ENCODE results near the gene AP1G2.
"Not testable (repeated sequence)": the region's sequence is repeated elsewhere in the genome, so short reads cannot be mapped to it uniquely, and the experiment has no call there.

The AP1G2 gene, protein sequence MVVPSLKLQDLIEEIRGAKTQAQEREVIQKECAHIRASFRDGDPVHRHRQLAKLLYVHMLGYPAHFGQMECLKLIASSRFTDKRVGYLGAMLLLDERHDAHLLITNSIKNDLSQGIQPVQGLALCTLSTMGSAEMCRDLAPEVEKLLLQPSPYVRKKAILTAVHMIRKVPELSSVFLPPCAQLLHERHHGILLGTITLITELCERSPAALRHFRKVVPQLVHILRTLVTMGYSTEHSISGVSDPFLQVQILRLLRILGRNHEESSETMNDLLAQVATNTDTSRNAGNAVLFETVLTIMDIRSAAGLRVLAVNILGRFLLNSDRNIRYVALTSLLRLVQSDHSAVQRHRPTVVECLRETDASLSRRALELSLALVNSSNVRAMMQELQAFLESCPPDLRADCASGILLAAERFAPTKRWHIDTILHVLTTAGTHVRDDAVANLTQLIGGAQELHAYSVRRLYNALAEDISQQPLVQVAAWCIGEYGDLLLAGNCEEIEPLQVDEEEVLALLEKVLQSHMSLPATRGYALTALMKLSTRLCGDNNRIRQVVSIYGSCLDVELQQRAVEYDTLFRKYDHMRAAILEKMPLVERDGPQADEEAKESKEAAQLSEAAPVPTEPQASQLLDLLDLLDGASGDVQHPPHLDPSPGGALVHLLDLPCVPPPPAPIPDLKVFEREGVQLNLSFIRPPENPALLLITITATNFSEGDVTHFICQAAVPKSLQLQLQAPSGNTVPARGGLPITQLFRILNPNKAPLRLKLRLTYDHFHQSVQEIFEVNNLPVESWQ

DNA sequence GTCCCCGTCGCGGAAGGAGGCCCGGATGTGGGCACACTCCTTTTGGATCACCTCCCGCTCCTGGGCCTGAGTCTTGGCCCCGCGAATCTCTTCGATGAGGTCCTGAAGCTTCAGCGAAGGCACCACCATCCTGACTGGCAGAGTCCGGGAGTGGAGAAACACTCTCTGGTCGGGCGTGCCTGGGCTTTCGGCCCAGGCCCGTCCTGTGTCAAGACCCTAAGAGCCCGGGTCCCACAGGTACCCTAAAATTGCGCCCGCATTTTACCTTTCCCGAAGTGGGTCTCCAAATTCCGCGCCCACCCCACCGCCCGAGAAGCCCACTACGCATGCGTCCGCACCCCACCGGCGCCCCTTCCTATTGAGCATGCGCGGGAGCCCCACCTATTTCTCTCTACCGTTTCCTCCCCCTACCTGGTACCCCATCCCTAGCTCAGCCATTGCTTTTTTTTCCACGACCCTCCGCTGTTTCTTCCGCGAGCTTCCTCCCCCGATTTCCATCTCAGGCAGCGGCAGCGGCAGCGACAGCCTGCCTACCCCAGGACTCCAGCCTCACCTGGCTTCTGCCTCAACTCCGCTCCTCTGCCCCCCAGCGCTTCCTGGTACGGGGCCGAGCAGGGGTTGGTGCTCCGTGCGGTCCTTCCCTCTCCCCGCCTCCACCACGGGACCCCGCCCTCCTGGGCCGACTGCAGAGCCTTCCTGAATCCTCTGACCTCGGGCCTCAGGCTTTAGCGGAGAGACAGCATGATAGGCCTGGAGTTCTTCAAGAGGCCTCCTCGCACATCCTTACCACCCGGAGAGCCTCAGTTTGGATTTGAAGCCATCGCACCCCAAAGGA is at the start of gene AP1G2:
TSS of gene AP1G2 (minus strand) at position 606 of the 835 bp plus-strand sequence. CDS start at position 129, 477 bp downstream.
- DNase-seq (ENCODE audit: low spot score) (peak; percentile 91), FAIRE-seq (no peak)

GRCh38 chr14:23615856-23616255 is 48.3 kb upstream of the AP1G2 start:
- FAIRE-seq (no peak), DNase-seq (ENCODE audit: low spot score) (no peak)

DNA sequence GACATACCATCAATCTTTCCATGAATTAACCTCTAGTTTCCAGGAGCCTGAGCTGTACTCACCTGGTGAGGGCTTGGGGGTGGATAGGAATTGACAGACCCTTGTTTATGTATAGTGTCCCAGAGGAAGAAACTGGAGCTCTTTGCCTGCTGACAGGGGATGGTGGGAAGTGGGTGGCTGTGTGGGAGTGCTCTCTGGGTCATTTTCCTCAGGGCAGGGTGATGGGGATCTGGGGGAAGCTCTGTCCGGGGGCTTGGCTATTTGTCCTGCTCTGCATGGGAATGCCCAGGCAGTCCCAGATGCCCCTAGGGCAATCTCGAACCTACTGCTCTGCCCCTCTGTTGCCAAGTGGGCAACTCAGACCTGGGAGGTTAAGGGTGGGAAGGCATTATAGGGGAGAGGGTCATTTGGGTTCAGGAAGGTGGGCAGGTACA is 46.8 kb upstream of the AP1G2 start:
- DNase-seq (ENCODE audit: low spot score) = no peak

DNA sequence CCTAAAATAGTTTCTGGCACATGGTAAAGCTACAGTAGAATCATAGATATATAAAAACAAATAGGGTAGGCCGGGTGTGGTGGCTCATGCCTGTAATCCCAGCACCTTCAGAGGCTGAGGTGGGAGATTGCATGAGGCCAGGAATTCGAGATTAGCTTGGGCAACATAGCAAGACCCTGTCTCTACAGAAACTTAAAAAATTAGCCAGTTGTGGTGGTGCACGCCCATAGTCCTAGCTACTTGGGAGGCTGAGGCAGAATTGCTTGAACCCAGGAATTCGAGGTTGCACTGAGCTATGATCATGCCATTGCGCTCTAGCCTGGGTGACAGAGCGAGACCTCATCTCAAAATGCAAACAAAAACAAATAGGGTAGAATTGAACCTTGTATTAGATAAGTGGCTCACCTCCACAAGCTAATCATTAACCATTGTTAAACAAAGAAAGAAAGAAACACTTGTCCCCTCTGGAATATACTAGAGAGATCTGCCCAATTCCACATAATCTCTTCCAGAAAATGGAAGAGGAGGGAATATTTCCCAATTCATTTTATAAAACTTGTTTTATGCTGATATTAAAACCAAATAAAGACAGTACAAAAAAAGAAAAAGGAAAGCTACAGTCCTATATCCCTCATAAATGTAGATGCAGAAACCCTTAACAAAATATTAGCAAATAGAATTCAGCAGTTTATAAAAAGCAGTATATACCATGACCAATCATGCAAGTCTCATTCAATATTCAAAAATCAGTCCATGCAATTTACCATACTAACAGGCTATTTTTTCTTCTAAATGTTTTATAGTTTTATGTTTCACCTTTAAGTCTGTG is 45.9 kb upstream of the AP1G2 start:
- DNase-seq (ENCODE audit: low spot score) (no peak), FAIRE-seq (no peak)

More for the DNA sequence above, 46.8 kb upstream of the AP1G2 start:
- FAIRE-seq = no peak

GRCh38 chr14:23612802-23613201 is 45.2 kb upstream of the AP1G2 start:
- FAIRE-seq (no peak), DNase-seq (ENCODE audit: low spot score) (no peak)

GRCh38 chr14:23612354-23612732 is 44.8 kb upstream of the AP1G2 start:
- FAIRE-seq (no peak), DNase-seq (ENCODE audit: low spot score) (no peak)

DNA sequence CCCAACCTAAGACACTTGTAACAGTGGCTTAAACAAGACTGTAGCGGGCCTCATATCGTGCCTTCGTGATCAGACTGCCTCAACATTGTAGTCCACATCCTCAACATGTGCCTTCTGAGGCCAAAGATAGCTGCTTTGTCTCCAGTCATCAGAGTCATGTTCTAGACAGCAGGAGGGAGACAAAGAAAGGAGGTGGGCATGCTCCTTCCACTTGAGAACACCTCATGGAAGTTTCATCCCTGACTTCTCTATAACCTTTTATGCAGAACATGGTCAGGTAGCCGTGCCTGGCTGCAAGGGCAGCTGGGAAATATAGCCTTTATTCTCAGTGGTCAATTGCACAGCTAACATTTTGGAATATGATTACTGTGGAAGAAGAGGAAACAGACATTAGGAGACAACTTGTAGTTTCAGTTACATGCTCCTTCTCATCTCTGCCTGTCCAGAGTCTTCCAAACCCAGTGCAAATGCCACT is 43.3 kb upstream of the AP1G2 start:
- DNase-seq (ENCODE audit: low spot score) (no peak), FAIRE-seq (no peak)

- DNase-seq (ENCODE audit: low spot score) (no peak), FAIRE-seq (no peak)
These were observed 42.7 kb upstream of the AP1G2 start for GRCh38 chr14:23610090-23610814.

DNA sequence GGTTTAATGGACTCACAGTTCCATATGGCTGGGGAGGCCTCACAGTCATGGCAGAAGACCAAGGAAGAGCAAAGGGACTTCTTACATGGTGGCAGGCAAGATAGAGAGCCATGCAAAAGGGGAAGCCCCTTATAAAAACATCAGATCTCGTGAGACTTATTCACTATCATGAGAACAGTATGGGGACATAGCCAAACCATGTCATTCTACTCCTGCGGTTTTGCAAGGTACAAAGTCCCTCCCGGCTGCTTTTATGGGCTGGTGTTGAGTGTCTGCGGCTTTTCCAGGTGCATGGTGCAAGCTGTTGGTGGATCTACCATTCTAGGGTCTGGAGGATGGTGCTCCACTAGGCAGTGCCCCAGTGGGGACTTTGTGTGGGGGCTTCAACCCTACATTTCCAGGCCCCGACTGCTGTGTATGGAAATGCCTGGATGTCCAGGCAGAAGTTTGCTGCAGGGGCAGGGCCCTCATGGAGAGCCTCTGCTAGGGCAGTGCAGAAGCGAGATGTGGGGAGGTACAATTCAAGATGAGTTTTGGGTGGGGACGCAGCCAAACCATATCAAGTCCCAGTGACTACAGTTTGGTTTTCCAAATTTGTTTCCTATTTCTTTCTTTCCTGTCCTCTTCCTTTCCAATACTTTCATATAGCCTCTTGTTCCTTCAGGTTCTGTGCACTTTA is 42.0 kb upstream of the AP1G2 start:
- FAIRE-seq; DNase-seq (ENCODE audit: low spot score): not testable (repeated sequence)

GRCh38 chr14:23609001-23609400 is 41.4 kb upstream of the AP1G2 start:
- DNase-seq (ENCODE audit: low spot score) = no peak
- FAIRE-seq = no peak

DNA sequence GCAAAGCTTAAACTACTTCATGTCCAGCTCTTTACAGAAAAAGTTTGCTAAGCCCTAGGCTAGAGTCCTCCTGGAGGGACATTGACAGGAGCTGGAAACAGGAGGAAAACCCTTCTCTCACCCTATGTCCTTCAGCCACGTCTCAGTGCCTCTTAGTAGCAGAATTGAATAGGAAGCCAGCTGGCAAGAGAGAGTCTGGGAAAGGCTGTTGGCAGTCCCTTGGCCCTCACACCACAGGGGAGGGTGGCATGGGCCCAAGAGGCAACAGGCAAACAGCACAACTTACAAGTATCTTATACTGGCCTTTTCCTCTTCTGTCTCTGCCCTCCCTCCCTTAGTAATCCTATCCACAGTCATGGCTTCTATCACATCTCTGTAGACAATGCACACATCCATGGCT is 40.9 kb upstream of the AP1G2 start:
- FAIRE-seq (no peak), DNase-seq (ENCODE audit: low spot score) (no peak)

DNA sequence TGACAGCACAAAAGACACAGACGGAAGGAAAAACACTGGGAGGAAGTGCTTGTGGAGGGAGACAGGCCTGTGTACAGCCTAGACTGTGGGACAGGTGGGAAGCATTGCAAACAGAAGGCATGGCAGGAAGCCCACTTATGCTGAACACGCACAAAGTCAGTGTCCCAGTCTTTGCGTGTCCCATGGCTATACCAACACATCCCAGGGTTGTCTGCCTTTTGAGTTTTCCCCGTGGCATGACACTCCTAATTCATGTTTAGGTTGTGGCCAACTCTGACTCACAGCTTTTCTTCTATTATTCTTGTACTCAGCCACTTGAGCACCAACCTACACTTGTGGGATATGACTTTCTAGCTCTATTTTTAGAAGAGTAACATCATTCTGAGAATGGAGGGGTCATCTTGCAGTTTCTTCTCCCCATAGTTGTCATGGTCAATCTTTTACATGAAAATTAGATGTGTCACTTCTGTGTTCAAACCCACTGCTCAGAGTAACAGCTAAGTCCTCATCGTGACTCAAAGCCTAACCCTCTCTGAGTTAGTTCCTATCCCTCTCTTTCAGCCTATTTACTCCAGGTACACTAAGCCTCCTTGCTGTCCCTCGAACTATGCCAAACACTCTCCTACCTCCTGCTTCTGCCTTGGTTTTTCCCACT is 38.5 kb upstream of the AP1G2 start:
- no peak for DNase-seq (ENCODE audit: low spot score)
- FAIRE-seq = no peak

DNA sequence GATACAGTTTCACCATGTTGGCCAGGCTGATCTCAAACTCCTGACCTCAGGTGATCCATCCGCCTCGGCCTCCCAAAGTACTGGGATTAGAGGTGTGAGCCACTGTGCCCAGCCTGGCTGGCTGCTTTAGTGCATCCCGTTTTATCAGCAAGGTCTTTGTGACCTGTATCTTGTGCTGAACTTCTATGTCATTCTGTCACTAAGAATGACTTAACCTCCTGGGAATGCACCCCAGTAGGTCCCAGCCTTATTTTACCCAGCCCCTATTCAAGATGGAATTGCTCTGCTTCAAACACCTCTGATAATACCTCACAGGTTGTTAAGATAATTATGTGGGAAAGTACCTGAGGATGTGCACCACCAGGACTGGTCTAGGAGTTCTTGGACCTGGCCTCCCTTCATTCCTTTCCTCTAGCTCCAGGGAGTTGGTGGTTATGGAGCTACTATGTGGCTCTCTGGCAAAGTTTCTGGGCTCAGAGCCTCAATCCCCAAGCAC is 37.1 kb upstream of the AP1G2 start:
- DNase-seq (ENCODE audit: low spot score) (no peak), FAIRE-seq (no peak)

DNA sequence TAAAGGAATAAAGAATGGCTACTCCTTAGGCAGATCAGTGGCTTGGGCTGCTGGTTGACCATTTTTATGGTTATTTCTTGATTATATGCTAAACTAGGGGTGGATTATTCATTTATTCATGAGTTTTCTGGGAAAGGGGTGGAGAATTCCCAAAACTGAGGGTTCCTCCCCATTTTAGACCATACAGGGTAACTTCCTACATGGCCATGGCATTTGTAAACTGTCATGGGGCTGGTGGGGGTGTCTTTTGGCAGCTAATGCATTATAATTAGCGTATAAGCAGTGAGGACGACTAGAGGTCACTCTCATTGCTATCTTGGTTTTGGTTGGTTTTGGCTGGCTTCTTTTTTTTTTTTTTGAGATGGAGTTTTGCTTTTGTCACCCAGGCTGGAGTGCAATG is 36.6 kb upstream of the AP1G2 start:
- DNase-seq (ENCODE audit: low spot score) (no peak), FAIRE-seq (no peak)

DNA sequence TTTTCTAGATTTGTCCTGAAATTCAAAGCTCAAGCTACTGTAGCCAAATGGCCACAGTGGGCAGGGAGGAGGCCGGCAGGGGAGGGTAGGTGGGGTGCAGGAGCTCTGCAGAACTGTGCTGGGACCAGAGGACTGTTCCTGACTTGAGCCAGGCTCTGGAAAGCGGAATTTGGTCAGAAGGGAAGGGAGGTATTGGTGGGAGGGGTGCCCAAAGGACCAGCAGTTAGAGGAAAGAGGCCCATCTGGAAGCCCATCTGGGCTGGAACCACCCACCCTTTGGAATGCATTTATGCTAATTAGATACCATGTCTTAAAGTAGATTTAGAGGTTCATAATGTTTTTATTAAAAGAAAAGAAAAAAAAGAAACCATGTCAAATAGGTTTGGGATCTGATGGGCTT is 35.5 kb upstream of the AP1G2 start:
- FAIRE-seq = no peak
- DNase-seq (ENCODE audit: low spot score) = no peak

- DNase-seq (ENCODE audit: low spot score) (no peak), FAIRE-seq (no peak)
These were observed 34.8 kb upstream of the AP1G2 start for GRCh38 chr14:23602181-23603095.

DNA sequence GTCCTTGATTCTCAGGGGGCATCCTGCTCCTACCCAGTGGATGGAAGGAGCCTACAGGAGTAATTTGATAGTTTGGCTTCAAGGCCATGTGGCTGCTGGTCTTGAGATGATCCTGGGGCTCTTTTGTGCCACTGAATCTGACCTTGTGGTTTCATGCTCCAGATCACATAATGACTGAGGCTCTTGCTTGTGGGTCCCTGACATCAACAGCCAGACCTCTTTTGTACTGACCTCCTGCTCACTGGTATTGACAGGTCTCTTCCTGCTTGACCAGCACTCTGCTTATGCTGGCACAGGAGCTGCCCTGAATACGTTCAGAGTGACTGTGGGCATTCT is 34.2 kb upstream of the AP1G2 start:
- FAIRE-seq (no peak), DNase-seq (ENCODE audit: low spot score) (no peak)

DNA sequence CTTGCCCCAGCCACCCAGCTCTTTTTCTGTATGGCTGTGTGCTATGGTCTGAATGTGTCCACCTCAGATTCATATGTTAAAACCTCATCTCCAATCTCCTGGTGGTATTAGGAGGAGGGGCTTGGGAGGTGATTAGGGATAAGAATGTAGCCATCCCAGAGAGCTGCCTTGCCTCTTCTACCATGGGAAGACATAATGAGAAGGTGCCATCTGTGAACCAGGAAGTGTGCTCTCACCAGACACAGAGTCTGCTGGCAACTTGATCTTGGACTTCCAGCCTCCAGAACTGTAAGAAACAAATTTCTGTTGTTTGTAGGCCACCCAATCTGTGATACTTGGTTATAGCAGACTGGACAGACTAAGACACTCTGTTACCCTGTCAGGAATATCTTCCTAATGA is 33.8 kb upstream of the AP1G2 start:
- no peak for FAIRE-seq

More for the DNA sequence above, 33.8 kb upstream of the AP1G2 start:
- no peak for DNase-seq (ENCODE audit: low spot score)

All from urothelium cell line (cell line).